G401 (cell line): ENCODE results near the gene NEU2. TPM values are rescaled to one million over a fixed set of nuclear protein-coding genes. Genes with fewer than 3 reads are reported as not detected.
"Not testable (repeated sequence)": the region's sequence is repeated elsewhere in the genome, so short reads cannot be mapped to it uniquely, and the experiment has no call there.

Experiments used
- DNase-seq: peaks from one replicate; pipeline ENCODE4 v3.0.0-alpha.2; 2015; ENCODE audit warnings: low spot score
- in situ Hi-C: cut with HindIII; loops from 2 replicates; pipeline ENCODE4 v1.10.0; 2016; ENCODE audit warnings: low sequenced_read_pairs, mixed read lengths
- total RNA-seq: library from RNA; depleted of rRNA; stranded (reverse); fragments of >200 nt; shearing (Covaris generic); gene quantifications from 2 replicates; pipeline ENCODE4 v1.2.3, GENCODE V29; 2014

Gene NEU2
- total RNA-seq, 1 experiment from 2014 or later = not detected

GRCh38 chr2:233007739-233008138 lies 24.7 kb upstream of the NEU2 start:
- in situ Hi-C loops = no loop called here

DNA sequence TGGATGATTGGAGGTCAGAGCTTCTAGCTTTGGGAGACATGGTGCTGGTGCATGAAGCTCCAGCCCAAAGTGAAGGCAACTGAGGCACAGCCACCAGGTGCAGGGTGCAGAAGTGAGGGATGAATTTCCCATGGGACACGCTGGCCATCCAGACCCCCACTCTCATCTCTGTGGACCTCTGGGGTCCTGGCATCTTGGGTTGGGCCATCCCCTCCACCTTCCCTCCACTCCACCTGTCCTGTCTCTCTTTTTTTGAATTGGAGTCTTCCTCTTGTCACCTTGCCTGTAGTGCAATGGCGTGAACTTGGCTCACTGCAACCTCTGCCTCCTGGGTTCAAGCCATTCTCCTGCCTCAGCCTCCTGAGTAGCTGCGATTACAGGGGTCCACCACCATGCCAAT lies 22.8 kb upstream of the NEU2 start:
- no peak for DNase-seq
- in situ Hi-C loops = no loop called here

More at GRCh38 chr2:233007739-233008138, 24.7 kb upstream of the NEU2 start:
- no peak for DNase-seq

DNA sequence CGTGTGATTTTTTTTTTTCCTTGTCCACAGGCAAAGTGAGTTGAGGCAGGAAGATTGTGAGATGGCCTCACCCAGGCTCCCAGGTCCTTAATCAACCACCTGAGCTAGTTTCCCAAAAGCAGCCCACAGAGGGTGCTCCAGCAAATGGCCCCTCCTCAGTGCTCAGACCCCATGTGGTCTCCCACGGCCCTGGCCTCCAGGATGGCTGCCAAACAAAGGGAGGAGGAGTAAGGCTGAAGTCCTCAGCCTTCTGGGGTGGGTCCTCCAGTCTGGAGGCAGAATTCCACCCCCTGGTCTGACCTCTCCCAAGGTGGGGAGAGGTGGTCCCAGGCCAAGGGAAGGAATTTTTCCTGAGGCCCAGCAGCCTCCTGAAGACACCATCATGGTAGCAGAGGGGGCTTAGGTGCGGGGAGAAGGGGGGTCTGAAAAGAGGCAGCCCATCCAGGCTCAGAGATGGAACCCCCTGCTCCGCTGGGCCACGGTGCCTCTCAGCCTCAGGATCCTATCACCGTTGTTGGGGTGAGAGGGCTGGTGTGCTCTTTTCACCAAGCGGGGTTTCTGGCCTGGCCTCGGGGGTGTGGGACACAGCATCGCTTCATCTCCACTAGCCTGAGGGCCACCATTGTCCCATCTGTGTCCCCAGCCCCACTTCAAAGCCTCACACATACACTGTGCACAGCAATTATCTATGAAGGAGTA lies 21.8 kb upstream of the NEU2 start:
- DNase-seq = no peak
- in situ Hi-C loops = no loop called here

GRCh38 chr2:233011268-233011650 lies 21.2 kb upstream of the NEU2 start:
- in situ Hi-C loops = no loop called here

GRCh38 chr2:233011702-233012131 lies 20.8 kb upstream of the NEU2 start:
- DNase-seq = no peak
- in situ Hi-C loops = no loop called here

More at GRCh38 chr2:233011268-233011650, 21.2 kb upstream of the NEU2 start:
- DNase-seq = no peak

DNA sequence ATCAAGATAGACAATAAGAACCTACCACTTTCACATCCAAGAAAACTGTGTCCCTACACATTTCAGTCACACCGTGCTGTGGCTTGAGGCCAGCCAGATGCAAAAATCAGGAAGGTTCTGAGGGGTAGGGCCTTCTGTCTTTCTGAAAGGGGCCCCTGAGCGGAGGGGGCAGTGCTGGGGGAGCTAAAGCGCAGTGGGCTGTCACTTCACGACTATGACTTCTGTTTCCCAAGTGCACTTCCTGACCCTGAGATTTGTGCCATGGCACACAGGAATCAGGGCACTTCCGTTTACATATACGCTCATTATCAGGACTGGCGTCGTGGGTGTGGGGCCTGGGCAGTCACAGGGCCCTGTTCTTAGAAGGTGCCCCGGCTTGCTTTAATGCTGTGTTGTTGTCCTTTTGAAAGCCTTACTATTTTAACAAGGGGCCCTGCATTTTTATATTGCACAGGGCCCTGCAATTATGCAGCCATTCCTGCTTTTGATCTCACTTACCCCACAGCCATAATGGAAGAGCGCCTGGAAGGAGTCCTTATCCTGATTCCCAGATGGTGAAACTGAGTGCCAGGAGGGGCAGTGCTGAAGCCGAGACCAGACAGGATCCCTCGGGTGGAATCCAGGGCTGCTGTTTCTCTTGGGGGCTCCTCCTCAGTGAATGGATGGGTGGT lies 20.0 kb upstream of the NEU2 start:
- no peak for DNase-seq
- in situ Hi-C loops = no loop called here

DNA sequence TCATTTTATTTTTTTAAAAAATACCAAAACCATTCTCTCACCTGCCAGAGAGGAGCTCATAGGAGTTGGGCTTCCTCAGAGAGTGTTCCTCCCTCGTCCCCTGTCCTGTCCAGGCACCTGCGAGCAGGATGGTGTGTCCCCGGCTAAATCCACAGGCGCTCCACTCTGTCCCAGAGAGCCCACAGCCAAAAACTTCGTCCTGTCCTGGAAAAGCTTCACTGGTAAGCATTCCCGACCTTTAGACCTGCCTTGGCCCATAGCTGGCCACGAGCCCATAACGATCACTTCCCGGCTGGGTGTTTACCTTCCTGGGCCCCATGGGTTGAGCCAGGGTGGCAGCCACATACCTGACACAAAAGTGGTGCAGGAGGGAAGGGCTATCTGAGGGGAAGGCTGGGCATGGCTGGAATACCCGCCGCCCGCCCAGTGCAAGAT lies 19.4 kb upstream of the NEU2 start, which contains the start of gene NGEF:
Gene NGEF, minus strand, starts transcription at position 230 of the 435 bp plus-strand sequence. CDS start 38,366 bp downstream, outside the sequence.
- in situ Hi-C loops = no loop called here

DNA sequence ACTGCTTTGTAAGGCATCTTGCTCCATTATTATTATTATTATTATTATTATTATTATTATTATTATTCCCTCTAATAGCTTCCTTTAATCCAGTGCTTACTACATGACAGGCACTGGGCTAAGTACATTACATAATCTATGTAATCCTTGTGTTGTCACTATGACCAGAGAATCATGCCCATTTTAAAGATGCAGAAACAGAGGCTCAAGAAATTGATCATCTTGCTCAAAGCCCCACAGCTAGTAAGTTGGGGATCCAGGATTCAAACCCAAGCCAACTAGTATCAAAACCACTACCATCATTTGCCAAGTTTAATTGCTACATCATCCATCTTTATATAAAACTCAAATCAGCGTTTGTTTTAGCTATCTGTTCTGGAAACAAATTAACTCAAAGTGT lies 18.8 kb upstream of the NEU2 start:
- DNase-seq = no peak
- in situ Hi-C loops = no loop called here

More for the DNA sequence above, 19.4 kb upstream of the NEU2 start, which contains the start of gene NGEF:
- no peak for DNase-seq

DNA sequence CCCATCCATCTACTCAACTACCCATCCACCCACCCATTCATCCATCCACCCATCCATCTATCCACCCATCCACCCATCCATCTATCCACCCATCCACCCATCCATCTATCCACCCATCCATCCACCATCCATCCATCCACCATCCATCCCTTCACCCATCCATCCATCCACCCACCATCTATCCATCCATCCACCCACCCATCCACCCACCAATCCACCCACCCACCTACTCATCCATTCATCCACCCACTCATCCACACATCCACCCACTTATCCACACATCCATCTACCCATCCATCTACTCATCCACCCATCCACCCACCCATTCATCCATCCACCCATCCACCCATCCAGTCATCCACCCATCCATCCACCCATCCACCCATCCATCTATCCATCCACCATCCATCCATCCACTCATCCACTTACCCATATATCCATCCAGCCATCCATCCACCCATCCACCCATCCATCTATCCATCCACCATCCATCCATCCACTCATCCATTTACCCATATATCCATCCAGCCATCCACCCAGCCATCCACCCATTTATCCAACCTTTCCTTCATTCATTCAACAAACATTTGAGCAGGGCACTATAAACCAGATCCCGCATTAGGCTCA lies 17.3 kb upstream of the NEU2 start:
- in situ Hi-C loops = no loop called here
- DNase-seq = no peak

DNA sequence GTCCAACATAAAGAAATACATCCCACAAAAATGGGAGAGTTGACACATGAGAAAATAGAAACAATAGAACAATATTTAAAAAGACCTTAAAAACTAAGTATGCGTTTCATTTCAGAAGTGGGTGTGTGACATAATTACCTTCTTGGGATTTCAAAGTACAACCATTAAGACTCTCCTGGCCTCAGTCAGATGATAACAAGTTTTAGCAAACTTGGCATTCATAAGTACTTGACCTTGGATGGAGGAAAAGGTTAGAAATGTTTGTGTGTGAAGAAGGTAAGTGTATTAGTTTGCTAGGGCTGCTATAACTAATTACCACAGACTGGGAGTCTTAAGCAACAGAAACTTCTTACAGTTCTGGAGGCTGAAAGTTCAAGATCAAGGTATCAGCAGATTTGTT lies 14.5 kb upstream of the NEU2 start:
- DNase-seq = no peak
- in situ Hi-C loops = no loop called here

- in situ Hi-C loops, DNase-seq: not testable (repeated sequence)
These were observed 12.9 kb upstream of the NEU2 start for GRCh38 chr2:233019610-233020009.

DNA sequence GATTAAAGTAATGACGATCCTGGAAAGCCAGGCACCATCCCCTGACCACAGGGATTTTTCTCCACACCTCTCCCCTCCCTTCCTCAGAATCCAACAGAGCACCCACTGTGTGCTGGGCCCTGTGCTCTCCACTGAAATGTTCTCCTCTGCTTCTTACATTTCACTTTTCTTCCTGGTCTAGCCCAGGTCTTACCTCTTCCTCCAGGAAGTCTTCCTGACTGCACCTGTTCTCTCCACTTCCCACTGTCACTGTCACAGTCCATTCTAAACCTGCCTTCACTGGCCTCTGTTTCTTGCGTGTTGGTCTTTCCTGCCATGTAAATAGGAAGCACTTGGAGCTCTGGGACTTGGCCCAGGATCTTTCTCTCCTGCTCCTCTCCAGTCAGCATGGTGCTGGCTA lies 12.0 kb upstream of the NEU2 start:
- in situ Hi-C loops = no loop called here
- no peak for DNase-seq

DNA sequence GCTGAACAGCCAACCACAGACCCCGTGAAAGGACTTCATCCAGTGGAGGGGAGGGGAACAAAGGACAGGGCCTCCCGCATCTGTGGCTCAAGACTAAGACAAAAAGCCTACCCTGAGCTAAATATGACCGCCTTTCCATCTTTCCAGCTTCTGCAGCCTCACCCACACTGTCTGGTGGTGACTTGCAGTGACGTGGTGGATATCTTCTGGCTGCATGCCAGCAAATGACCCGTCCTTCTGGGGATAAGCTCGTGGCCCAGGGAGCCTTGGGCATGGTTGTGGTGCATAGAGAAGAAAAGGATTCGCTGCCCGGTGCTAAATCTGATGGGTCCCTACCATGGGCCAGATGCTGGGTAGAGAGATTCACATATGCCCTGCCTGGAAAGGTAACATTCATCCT lies 10.7 kb upstream of the NEU2 start:
- DNase-seq = no peak
- in situ Hi-C loops = no loop called here

GRCh38 chr2:233022561-233022960 lies 9.9 kb upstream of the NEU2 start:
- in situ Hi-C loops = no loop called here

GRCh38 chr2:233023007-233023760 lies 9.3 kb upstream of the NEU2 start:
- DNase-seq = no peak
- in situ Hi-C loops = no loop called here

More at GRCh38 chr2:233022561-233022960, 9.9 kb upstream of the NEU2 start:
- no peak for DNase-seq

- no peak for DNase-seq
- in situ Hi-C loops = no loop called here
These were observed 8.6 kb upstream of the NEU2 start for GRCh38 chr2:233023761-233024410.

DNA sequence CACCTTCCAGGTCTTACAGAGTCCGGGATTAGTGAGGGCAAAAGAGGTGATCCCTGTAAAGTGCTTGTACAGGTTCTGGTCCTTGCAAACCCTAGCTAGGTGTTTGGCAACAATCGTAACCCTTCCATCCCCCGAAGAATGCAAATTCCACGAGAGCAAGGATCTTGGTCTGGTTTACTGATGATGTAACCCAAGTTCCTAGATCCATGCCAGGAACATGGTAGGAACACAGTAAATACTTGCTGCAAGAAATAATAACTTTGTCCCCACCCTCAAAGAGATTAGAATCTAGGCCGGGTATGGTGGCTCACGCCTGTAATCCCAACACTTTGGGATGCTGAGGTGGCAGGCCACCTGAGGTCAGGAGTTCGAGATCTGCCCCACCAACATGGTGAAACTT lies 6.8 kb upstream of the NEU2 start:
- in situ Hi-C loops = no loop called here
- DNase-seq = no peak

DNA sequence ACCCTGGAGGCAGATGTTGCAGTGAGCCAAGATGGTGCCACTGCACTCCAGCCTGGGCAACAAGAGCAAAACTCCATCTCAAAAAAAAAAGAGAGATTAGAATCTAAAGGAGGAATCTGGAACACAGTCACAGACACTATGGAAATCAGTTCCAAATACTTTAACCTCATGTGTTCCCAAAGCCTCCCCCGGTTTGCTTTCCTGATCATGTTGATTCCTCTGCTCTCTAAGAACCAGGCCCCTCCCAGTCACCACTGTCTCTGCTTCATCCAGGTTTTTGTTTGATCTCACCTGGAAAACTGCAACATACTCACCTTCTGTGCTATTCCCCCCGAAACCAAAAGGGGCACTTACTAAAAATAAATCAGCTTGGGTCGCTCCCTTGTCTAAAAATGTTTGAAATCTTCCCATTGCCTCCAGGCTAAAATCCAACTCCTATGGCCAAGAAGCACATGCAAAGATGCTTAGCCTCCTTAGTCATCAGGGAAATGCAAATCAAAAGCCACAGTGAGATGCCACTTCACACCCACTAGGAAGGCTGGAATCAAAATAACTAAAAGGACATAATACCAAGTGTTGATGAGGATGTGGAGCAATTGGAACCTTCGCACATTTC lies 6.2 kb upstream of the NEU2 start:
- in situ Hi-C loops = no loop called here
- no peak for DNase-seq

GRCh38 chr2:233029321-233029720 lies 3.2 kb upstream of the NEU2 start:
- no peak for DNase-seq
- in situ Hi-C loops = no loop called here
